ENCODE results near the gene SULT6B1.
A peak's percentile ranks its signal among the peaks of the same experiment; 100 is the strongest.

SULT6B1 gene

GRCh38 chr2:37180640-37181039 lies 7.8 kb downstream of the SULT6B1 start:
- TF ChIP-seq CTCF (IDR thresholded peaks at IDR 0.05; ENCODE audit: poor library complexity, severe bottlenecking) = no peak
- no peak for DNase-seq (ENCODE audit: low spot score)
- Histone ChIP-seq H3K27ac (ENCODE audit: poor library complexity, severe bottlenecking) (no peak overlapping the region), H3K36me3 (ENCODE audit: low read depth) (no peaks in the 10 kb centered on the region), H3K9me3 (ENCODE audit: severe bottlenecking) (no peaks in the 10 kb centered on the region), H3K4me1 (ENCODE audit: insufficient read depth, poor library complexity, severe bottlenecking) (no peaks in the 10 kb centered on the region), H3K4me3 (ENCODE audit: severe bottlenecking) (no peak overlapping the region), H3K27me3 (ENCODE audit: insufficient read depth, poor library complexity, severe bottlenecking) (no peaks in the 10 kb centered on the region)
- no peak for ATAC-seq (ENCODE audit: low read depth)

DNA sequence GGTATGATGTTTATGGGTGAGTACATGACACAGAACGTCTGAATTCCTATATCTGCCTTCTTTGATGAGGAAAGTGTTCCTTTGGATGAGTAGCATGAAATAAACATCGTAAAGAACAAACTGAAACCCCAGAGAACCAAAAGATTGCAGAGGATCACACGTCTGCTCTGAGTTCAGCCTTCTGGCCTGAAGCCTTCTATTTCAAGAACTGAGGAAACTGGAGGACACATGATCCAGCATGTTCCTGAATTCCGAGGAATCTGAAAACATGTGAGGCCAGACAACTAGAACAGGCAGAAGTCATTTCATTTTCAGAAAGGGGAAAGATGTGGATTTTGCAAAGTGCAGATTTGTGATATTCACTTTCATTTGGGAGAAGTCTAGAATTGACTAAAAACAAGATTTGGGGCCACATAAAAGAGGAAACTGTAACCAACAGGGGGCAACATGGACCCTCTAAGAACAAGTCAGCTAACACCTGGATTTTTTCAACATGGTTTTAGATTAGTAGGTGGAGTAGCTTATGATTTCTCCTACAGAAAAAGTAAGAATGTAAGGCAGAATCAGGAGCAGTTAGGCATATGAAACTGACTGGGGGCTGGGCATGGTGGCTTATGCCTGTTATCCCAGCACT lies 8.3 kb downstream of the SULT6B1 start:
- Histone ChIP-seq H3K27me3 (ENCODE audit: insufficient read depth, poor library complexity, severe bottlenecking) (no peaks in the 10 kb centered on the region), H3K4me1 (ENCODE audit: insufficient read depth, poor library complexity, severe bottlenecking) (no peaks in the 10 kb centered on the region), H3K4me3 (ENCODE audit: severe bottlenecking) (no peak overlapping the region), H3K36me3 (ENCODE audit: low read depth) (no peaks in the 10 kb centered on the region), H3K9me3 (ENCODE audit: severe bottlenecking) (no peaks in the 10 kb centered on the region), H3K27ac (ENCODE audit: poor library complexity, severe bottlenecking) (no peak overlapping the region)
- ATAC-seq (ENCODE audit: low read depth) (0 out of 3 replicates have a peak, but pooled peaks have one; percentile 23), DNase-seq (ENCODE audit: low spot score) (no peak)
- no peak for TF ChIP-seq CTCF (IDR thresholded peaks at IDR 0.05; ENCODE audit: poor library complexity, severe bottlenecking)

DNA sequence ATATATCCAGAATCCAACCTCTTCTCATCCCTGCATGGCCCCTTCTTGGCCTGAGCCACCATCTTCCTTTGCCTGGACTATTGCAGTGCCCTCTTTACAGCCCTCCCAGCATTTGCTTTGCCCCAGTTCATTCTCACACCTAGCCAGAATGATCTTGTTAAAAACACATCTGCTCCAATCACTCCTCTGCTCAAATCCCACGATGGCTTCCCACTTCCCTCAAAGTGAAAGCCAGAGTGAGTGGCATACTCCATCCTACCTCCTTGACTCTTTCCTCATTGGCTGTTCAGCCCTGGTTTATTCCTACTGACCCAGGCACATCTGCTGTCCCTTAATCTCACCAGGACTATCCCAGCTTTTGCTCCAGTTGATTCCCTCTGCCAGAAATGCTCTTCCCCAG lies 14.7 kb downstream of the SULT6B1 start:
- Histone ChIP-seq H3K4me3 (ENCODE audit: severe bottlenecking) (no peak overlapping the region), H3K4me1 (ENCODE audit: insufficient read depth, poor library complexity, severe bottlenecking) (no peaks in the 10 kb centered on the region), H3K36me3 (ENCODE audit: low read depth) (no peaks in the 10 kb centered on the region), H3K27ac (ENCODE audit: poor library complexity, severe bottlenecking) (no peak overlapping the region), H3K27me3 (ENCODE audit: insufficient read depth, poor library complexity, severe bottlenecking) (no peaks in the 10 kb centered on the region), H3K9me3 (ENCODE audit: severe bottlenecking) (no peaks in the 10 kb centered on the region)
- ATAC-seq (ENCODE audit: low read depth) = no peak
- no peak for DNase-seq (ENCODE audit: low spot score)
- TF ChIP-seq CTCF (IDR thresholded peaks at IDR 0.05; ENCODE audit: poor library complexity, severe bottlenecking) = no peak

DNA sequence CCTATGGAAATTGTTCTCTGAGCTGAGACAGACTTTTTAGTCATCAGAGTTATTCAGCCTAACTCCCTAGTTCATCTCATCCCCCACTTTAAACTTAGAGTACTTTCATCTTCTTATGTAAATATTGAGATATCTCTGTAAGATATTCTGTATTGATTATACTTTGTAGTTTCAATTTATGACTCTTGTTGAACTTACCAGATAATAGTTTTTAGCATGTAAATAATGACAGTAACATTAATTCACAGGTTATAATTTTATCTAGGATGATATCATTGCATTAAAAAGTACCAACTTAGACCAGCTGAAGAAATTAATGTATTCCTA lies 16.9 kb downstream of the SULT6B1 start:
- H3K4me1 ChIP-seq (ENCODE audit: insufficient read depth, poor library complexity, severe bottlenecking) = peaks cover 4% of the 10 kb centered on the region
- H3K36me3 ChIP-seq (ENCODE audit: low read depth) = no peaks in the 10 kb centered on the region
- no peaks in the 10 kb centered on the region for H3K27me3 ChIP-seq (ENCODE audit: insufficient read depth, poor library complexity, severe bottlenecking)
- H3K4me3 ChIP-seq (ENCODE audit: severe bottlenecking) = no peak overlapping the region
- H3K27ac ChIP-seq (ENCODE audit: poor library complexity, severe bottlenecking) = no peak overlapping the region
- ATAC-seq (ENCODE audit: low read depth) = no peak
- TF ChIP-seq CTCF (IDR thresholded peaks at IDR 0.05; ENCODE audit: poor library complexity, severe bottlenecking) = no peak
- DNase-seq (ENCODE audit: low spot score) = no peak
- H3K9me3 ChIP-seq (ENCODE audit: severe bottlenecking) = no peaks in the 10 kb centered on the region

DNA sequence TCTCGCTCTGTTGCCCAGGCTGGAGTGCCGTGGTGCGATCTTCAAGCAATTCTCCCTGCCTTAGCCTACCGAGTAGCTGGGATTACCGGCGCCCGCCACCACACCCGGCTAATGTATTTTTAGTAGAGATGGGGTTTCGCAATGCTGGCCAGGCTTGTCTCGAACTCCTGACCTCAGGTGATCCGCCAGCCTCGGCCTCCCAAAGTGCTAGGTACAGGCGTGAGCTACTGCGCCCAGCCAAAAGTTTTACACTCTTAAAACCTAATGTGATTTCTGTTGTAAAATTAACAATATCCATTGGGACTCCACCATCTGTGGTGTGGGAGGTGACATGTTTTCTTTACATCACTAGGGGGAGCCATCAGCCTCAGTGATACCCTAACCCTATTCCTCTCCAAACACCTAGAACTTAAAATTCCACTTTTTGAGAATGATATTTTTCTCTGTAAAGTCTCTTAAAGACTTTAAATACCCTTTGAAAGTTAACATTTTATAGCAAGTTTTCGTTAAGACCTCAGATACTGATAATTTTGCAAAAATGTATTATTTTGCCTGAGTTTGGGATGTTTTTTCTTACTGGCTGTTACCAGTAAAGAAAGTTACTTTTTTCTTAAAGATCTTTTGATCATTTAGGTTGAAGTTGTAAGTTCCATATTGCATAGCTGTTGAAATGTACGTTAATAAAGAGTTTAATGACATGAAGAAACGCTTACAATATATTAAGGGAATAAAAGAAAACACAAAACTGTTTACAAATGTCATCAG lies 20.1 kb downstream of the SULT6B1 start:
- H3K27me3 ChIP-seq (ENCODE audit: insufficient read depth, poor library complexity, severe bottlenecking) = no peaks in the 10 kb centered on the region
- ATAC-seq (ENCODE audit: low read depth) (peak; percentile 75), DNase-seq (ENCODE audit: low spot score) (no peak)
- peaks cover 6% of the 10 kb centered on the region for H3K9me3 ChIP-seq (ENCODE audit: severe bottlenecking)
- no peak overlapping the region for H3K4me3 ChIP-seq (ENCODE audit: severe bottlenecking)
- no peak overlapping the region for H3K27ac ChIP-seq (ENCODE audit: poor library complexity, severe bottlenecking)
- H3K4me1 ChIP-seq (ENCODE audit: insufficient read depth, poor library complexity, severe bottlenecking) = peaks cover 4% of the 10 kb centered on the region
- TF ChIP-seq CTCF (IDR thresholded peaks at IDR 0.05; ENCODE audit: poor library complexity, severe bottlenecking) = peak; percentile 83
- no peaks in the 10 kb centered on the region for H3K36me3 ChIP-seq (ENCODE audit: low read depth)

Data from RWPE2 (cell line).